NCI-H1930 (cell line): ENCODE results near the gene LIPK.
"Not testable (repeated sequence)": the region's sequence is repeated elsewhere in the genome, so short reads cannot be mapped to it uniquely, and the experiment has no call there.

Experiments
- DNase-seq, 2 experiments: peaks; one replicate each; lab custom pipeline; 2025; lab: John Stamatoyannopoulos, UW

The LIPK gene, protein sequence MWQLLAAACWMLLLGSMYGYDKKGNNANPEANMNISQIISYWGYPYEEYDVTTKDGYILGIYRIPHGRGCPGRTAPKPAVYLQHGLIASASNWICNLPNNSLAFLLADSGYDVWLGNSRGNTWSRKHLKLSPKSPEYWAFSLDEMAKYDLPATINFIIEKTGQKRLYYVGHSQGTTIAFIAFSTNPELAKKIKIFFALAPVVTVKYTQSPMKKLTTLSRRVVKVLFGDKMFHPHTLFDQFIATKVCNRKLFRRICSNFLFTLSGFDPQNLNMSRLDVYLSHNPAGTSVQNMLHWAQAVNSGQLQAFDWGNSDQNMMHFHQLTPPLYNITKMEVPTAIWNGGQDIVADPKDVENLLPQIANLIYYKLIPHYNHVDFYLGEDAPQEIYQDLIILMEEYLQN

DNA sequence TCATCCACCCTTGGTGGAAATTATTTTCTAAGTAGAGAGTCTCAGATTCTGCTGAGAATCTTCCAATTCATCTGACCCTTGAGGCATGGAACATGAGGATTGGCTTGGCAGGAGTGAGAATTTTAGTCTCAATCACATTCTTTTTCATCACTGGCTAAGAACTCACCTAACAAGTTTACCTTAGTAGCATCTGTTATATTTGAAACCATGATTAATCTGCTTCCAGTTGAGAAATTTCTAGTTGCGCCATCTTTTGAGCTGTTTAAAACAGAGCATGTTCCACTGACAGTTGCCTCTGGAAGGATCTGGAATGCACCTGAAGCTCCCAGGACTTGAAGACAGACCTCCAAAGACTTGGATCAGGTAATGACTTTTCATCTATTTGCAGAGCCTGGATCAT lies at the start of gene LIPK:
TSS of gene LIPK (plus strand) at position 292 of the 400 bp plus-strand sequence. CDS start 18,295 bp downstream, outside the sequence.
- DNase-seq, result no peak

- no peak for DNase-seq
Measured at GRCh38 chr10:88657901-88658300, 48.1 kb upstream of the LIPK start.

DNA sequence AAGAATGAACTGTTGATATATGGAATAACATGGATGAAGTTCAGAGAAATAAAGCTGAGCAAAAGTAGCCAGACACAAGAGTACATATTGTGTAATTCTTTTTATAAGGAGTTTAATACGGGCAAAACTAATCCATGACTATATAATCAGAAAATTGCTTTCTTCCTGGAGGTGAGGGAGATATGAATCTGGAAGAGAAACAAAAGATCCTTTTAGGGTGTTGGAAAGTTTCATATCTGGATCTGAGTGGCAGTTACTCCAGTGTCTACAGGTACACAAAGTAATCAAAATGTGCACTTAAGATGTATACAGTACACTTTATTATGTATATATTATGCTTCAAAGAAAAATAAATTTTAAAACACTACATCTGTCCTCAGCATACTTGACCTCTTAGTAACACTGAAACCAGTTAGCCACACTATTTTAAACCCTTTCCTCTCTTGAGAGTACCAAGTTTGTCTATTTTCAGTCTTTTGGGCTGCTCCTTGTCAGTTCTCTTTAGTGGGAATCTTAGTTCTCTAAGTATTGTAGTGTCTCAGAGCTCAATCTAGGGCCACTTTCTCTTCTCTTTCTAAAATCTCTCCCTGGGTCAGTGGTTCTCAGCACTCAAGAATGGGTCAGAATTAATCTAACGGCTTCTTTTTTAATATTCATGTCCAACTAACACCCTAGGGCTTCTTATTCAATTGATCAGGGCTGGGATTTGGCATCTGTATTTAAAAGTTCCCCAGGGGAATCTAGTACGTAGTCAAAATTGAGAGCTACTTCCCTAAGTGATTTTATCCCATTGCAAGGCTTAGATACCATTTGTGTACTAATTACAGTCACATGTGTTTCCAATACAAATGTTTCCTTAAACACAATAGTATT lies 46.1 kb upstream of the LIPK start:
- no peak for DNase-seq

- no peak for DNase-seq
Measured at GRCh38 chr10:88660598-88660884, 45.5 kb upstream of the LIPK start.

- no peak for DNase-seq
Measured at GRCh38 chr10:88661018-88661417, 45.0 kb upstream of the LIPK start.

GRCh38 chr10:88661577-88661976 lies 44.5 kb upstream of the LIPK start:
- DNase-seq, result no peak

DNA sequence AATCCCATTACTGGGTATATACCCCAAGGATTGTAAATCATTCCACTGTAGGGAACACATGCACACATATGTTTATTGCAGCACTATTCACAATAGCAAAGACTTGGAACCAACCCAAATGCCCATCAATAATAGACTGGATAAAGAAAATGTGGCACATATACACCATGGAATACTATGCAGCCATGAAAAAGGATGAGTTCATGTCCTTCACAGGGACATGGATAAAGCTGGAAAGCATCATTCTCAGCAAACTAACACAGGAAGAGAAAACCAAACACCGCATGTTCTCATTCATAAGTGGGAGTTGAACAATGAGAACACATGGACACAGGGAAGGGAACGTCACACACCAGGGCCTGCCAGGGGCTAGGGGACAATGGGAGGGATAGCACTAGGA lies 42.9 kb upstream of the LIPK start:
- DNase-seq, result not testable (repeated sequence)

- no peak for DNase-seq
Measured at GRCh38 chr10:88664142-88664541, 41.9 kb upstream of the LIPK start, which contains the start of gene LIPF. Gene LIPF, plus strand, starts transcription at chr10:88664442. Its CDS starts 2,856 bp downstream, at chr10:88667298.

DNA sequence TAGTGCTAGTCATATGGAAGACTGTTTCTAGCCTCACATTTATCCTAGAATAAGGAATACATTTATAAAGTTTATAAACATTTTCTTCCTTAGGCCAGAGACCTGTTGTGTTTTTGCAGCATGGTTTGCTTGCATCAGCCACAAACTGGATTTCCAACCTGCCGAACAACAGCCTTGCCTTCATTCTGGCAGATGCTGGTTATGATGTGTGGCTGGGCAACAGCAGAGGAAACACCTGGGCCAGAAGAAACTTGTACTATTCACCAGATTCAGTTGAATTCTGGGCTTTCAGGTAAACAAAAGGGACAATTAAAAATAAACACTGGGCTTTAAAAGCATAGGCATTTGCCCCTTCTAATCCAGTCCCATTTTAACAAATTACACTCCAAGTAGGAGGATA lies 37.6 kb upstream of the LIPK start:
- DNase-seq, result no peak

DNA sequence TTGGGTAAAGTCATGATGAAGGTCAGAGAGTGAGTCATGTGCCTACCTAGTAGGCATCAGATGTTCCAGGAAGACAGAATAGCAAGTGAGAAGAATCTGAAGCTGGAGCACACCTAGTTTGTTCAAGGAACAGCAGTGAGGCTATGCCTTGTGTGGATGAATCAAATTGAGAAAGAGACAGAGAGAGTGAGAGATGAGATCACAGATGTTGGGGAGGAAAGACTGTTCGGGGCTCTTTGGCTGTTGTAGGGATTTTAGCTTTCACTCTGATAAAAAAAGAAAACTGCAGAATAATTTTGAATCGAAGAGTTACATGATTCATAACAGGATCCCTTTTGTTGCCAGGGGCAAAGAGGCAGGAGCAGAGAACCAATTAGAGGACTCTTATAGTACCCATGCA lies 35.6 kb upstream of the LIPK start:
- DNase-seq, result no peak

DNA sequence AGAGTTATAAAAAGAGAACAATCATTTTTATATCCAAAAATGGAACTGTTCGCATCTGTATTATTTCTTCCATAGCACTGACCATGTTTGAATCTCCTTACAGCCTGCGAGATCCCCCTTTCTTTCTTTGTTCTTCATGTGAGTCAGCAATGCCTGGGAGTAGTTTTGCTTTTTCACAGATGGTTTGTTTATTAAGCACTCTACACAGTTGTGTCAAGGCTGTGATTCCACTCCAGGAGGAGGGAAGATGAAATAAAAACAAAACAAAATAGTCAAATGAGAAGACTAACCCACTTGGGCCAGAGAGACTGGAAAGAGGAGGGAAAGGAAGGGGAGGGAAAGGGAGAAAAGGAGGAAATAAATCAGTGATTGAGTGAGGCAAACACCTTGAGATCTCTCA lies 34.0 kb upstream of the LIPK start:
- DNase-seq, result no peak

DNA sequence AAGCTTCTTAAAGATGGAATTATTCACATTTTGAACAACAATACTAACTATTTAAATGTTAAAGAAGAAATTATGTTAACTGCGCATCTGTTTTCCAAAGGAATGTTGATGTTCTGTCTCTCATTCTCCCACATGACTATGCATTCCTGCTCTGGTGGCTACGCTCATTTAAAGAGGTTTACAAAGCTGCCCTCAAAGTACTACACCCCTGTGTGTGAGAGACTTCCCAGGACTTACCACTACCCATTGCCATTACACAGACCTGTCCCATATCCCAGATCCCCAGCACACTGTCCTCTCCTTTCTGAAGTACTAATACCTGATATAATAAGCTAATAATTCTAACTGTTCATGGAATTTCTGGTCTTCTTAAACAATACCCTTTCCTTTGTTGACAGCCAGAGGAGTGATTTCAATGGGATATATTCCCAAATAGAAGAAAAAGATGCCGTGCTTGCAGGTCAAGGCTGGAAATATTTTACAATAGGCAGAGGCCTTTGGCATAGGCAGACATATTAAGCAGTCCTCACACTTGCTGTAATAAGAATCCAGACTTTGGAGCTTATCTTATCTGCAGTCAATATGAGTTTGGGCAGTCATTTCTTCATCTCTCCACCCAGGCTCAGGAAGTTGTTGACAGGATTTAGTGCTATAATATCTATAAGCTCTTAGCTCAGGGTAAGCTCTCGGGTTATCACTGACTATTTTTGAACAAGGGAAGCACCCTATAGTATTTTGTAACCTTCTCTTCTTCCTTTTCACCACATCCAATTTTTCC lies 29.6 kb upstream of the LIPK start:
- DNase-seq, result no peak

DNA sequence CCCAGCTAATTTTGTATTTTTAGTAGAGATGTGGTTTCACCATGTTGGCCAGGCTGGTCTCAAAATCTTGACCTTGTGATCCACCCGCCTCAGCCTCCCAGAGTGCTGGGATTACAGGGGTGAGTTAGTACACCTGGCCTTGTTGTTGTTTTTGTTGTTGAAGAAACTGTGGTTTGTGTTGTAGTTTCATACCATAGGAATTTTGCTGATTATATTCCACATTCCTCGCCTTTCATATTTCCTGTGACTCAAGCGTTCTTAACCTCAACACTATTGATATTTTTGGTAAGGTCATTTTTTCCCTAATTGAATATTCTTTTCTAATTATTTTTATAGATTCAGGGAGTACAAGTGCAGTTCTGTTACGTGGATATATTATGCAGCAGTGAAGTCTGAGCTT lies 25.1 kb upstream of the LIPK start:
- DNase-seq, result no peak

- DNase-seq, result no peak
Measured at GRCh38 chr10:88682491-88682890, 23.6 kb upstream of the LIPK start.

DNA sequence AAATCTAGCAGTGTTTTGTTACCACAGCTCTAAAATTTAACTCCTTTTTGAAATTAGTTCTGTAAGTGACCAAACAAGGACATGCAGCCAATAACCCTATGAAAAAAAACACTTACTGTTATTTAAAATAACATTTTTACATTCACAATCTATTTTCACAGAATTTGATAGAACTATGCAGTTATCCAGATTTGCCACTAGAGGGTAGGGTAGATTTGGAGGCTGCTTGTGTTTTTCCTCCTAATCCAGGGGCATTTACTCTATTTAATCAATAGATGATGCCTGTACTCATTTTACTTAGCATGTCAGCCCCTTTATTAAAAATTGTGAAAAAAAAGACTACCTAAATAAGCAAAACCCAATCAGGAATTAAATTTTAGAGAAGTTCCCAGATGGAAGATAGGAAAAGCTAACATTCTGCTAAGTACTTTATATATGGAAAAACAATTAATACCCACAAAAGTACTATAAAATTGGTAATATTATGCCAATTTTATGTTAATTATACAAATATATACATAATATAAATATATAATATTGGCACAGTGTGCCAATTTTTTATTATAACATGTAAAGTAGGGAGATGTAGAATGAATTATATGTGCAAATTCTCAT lies 18.1 kb upstream of the LIPK start:
- DNase-seq, result no peak

DNA sequence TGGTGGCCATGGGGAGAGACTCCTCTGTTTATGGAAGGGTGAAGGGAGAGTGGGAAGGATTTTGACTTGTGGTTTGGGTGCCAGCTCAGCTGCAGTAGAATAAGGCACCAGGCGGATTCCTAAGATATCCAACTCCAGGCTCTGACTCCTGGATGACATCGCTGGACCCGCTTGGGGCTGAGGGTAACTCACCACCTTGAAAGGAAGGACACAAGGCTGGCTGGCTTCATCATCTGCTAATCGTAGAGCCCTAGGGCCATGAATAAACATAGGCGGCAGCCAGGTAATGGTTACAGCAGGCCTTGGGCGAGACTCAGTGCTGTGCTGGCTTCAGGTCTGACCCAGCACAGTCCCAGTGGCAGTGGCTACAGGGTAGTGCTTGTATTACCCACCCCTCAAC lies 16.7 kb upstream of the LIPK start:
- no peak for DNase-seq

GRCh38 chr10:88693392-88694020 lies 12.5 kb upstream of the LIPK start:
- no peak for DNase-seq

- DNase-seq, result no peak
Measured at GRCh38 chr10:88702848-88703597, 3.0 kb upstream of the LIPK start.

GRCh38 chr10:88707429-88708155 lies 1.5 kb downstream of the LIPK start:
- DNase-seq, result no peak

DNA sequence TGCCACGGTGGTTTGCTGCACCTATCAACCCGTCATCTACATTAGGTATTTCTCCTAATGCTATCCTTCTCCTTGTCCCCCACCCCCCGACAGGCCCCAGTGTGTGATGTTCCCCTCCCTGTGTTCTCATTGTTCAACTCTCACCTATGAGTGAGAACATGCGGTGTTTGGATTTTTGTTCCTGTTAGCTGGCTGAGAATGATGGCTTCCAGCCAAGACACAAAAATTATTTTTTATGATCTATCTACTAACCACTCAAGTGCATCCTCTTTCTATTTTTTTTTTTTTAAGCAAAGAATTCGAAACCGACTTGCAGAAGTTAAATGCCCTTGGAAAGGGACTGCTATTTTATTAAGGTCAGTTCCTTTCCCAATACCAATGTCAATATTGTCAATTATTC lies 3.3 kb downstream of the LIPK start:
- DNase-seq, result not testable (repeated sequence)
